ENCODE measurements around the gene CLEC18A.

DNA sequence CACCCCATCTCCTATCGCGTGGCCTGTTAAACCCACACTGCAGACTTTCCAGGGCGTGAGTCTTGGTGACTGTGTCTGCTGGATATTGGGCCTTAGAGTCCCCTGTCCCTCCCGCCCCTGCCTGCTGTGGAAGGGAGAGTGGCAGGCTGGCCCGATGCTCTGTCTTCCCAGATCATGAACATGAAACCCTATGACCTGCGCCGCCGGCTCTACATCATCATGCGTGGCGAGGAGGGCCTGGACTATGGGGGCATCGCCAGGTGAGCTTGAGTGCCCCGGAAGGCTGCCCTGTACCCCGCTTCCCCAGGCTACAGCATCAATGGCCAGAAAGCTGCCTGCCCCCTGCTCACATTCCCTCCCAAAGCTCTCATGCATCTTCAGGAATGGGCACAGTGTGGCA lies 19.5 kb upstream of the CLEC18A start:
- TF ChIP-seq, protein P1, sequence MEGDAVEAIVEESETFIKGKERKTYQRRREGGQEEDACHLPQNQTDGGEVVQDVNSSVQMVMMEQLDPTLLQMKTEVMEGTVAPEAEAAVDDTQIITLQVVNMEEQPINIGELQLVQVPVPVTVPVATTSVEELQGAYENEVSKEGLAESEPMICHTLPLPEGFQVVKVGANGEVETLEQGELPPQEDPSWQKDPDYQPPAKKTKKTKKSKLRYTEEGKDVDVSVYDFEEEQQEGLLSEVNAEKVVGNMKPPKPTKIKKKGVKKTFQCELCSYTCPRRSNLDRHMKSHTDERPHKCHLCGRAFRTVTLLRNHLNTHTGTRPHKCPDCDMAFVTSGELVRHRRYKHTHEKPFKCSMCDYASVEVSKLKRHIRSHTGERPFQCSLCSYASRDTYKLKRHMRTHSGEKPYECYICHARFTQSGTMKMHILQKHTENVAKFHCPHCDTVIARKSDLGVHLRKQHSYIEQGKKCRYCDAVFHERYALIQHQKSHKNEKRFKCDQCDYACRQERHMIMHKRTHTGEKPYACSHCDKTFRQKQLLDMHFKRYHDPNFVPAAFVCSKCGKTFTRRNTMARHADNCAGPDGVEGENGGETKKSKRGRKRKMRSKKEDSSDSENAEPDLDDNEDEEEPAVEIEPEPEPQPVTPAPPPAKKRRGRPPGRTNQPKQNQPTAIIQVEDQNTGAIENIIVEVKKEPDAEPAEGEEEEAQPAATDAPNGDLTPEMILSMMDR (conservative IDR thresholded peaks at IDR 0.05; ENCODE audit: low read depth, low read length): no peak
- TF ChIP-seq EZH2 (IDR thresholded peaks at IDR 0.05; ENCODE audit: borderline replicate concordance, low read depth, low read length, poor library complexity, severe bottlenecking): no peak
